HG03432 (cell line): ENCODE data around the gene IGDCC3.

ENCODE experiments used
- ATAC-seq: cut with Tn5 transposase; IDR thresholded peaks from one replicate; pipeline ENCODE4 v1.9.1; 2021; ENCODE audit warnings: mild to moderate bottlenecking, moderate library complexity; ENCODE audit not compliant: unreplicated experiment

The IGDCC3 gene

GRCh38 chr15:65377976-65378366, at the start of gene IGDCC3:
Gene IGDCC3, minus strand, starts transcription at chr15:65378002. Its CDS starts 214 bp downstream, at chr15:65377788.
- ATAC-seq, result no peak

- ATAC-seq, result no peak
Observed at GRCh38 chr15:65426216-65426853, 48.5 kb upstream of the IGDCC3 start.

GRCh38 chr15:65424683-65425082, 46.9 kb upstream of the IGDCC3 start:
- ATAC-seq, result no peak

GRCh38 chr15:65423976-65424679, 46.3 kb upstream of the IGDCC3 start:
- no peak for ATAC-seq

GRCh38 chr15:65423150-65423975, 45.6 kb upstream of the IGDCC3 start:
- no peak for ATAC-seq

- no peak for ATAC-seq
Observed at GRCh38 chr15:65421360-65422215, 43.8 kb upstream of the IGDCC3 start.

GRCh38 chr15:65420975-65421359, 43.2 kb upstream of the IGDCC3 start:
- ATAC-seq, result no peak

- no peak for ATAC-seq
Observed at GRCh38 chr15:65418596-65418995, 40.8 kb upstream of the IGDCC3 start.

- ATAC-seq, result no peak
Observed at GRCh38 chr15:65416845-65417416, 39.1 kb upstream of the IGDCC3 start.

- no peak for ATAC-seq
Observed at GRCh38 chr15:65414841-65415621, 37.2 kb upstream of the IGDCC3 start.

- no peak for ATAC-seq
Observed at GRCh38 chr15:65413760-65414144, 36.0 kb upstream of the IGDCC3 start.

- ATAC-seq, result no peak
Observed at GRCh38 chr15:65413051-65413759, 35.4 kb upstream of the IGDCC3 start.

GRCh38 chr15:65412556-65412955, 34.8 kb upstream of the IGDCC3 start:
- ATAC-seq, result no peak

- no peak for ATAC-seq
Observed at GRCh38 chr15:65411465-65412071, 33.8 kb upstream of the IGDCC3 start.

- no peak for ATAC-seq
Observed at GRCh38 chr15:65410972-65411371, 33.2 kb upstream of the IGDCC3 start.

GRCh38 chr15:65410036-65410435, 32.2 kb upstream of the IGDCC3 start:
- ATAC-seq, result no peak

GRCh38 chr15:65409036-65409631, 31.3 kb upstream of the IGDCC3 start:
- no peak for ATAC-seq

GRCh38 chr15:65408324-65409035, 30.7 kb upstream of the IGDCC3 start:
- no peak for ATAC-seq
